Gastroesophageal sphincter (tissue), 3 donors: ENCODE measurements around the gene IL36A.

ENCODE experiments used
- CTCF ChIP-seq, 4 experiments: fragments of 200-600 bp in 2 of 4; fragments of 450-650 bp in 2 of 4; sonication (generic) in 1 of 4; IDR thresholded peaks; one replicate each; pipeline ENCODE4 v1.5.1; 2017 to 2019; ENCODE audit warnings: antibody characterized with exemption in 4 of 4, mild to moderate bottlenecking in 2 of 4, moderate library complexity in 2 of 4
- EP300 ChIP-seq: sonication (generic); formaldehyde crosslinking; IDR thresholded peaks from one replicate; pipeline ENCODE4 v1.6.1; 2017; ENCODE audit warnings: antibody characterized with exemption, mild to moderate bottlenecking
- POLR2A ChIP-seq, 2 donors: fragments of 450-650 bp; IDR thresholded peaks; one replicate each; pipeline ENCODE4 v1.6.1; 2017; ENCODE audit warnings: antibody characterized with exemption in 2 of 2, mild to moderate bottlenecking in 2 of 2, moderate library complexity in 1 of 2
- POLR2AphosphoS5 ChIP-seq: sonication (generic); formaldehyde crosslinking; IDR thresholded peaks from one replicate; pipeline ENCODE4 v1.6.1; 2017; ENCODE audit warnings: antibody characterized with exemption

DNA sequence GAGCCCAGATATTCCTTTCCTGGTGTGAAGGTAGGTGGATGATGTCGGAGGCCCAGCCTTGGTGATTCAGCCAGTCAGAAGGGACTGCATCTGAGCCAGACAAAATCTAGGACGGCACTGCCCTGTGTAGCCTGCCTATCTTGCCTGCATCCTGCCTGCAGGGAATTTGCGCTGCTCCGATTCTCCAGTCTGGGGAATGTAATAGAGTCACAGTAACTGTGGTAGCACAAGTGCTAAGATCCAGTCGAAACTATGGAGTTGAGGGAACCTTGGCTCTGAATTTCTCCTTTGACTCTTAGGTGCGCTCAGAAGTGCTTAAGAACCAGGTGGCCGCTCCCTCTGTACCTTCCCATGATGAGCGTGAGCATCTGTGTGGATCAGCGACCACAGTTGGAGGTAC, 31.5 kb downstream of the IL36A start:
- TF ChIP-seq POLR2A (IDR thresholded peaks at IDR 0.05), result no peak
- TF ChIP-seq CTCF (IDR thresholded peaks at IDR 0.05), result no peak
- no peak for TF ChIP-seq POLR2AphosphoS5
- TF ChIP-seq EP300, result no peak
